ENCODE measurements around the gene CHRM5. TPM values are rescaled to one million over a fixed set of nuclear protein-coding genes. Genes with fewer than 3 reads are reported as not detected.

CHRM5 gene
- total and polyA plus RNA-seq, 2 donors (not counting 3 experiments of a cell fraction or from before 2014, with no cell fraction given) = 0.03 TPM; not detected in 1

- peaks cover 13% of the 10 kb centered on the region for H3K4me1 ChIP-seq (ENCODE audit: control insufficient read depth, extremely low read depth, insufficient read depth, low read length)
- H3K4me2 ChIP-seq (ENCODE audit: insufficient read depth, low read length) = peak overlapping the region; percentile 97
- H3K9me1 ChIP-seq (replicated peaks; ENCODE audit: control insufficient read depth, extremely low read depth, insufficient read depth, low read length) = no peaks in the 10 kb centered on the region
- H3K9ac ChIP-seq (replicated peaks; ENCODE audit: extremely low read depth, insufficient read depth, low read length) = no peak overlapping the region
- H4K20me1 ChIP-seq (replicated peaks; ENCODE audit: control insufficient read depth, extremely low read depth, insufficient read depth, low read length) = no peaks in the 10 kb centered on the region
- FAIRE-seq (peak; percentile 63), DNase-seq (ENCODE audit: low read depth, low spot score) (peak; percentile 6)
- H3K27me3 ChIP-seq (ENCODE audit: control insufficient read depth in 2 of 2, insufficient read depth in 2 of 2, low read length in 2 of 2) = no peaks in the 10 kb centered on the region
- BruUV-seq (replicated peaks) = no TSS peak
- peaks cover 10% of the 10 kb centered on the region for H3K79me2 ChIP-seq (ENCODE audit: control insufficient read depth, insufficient read depth, low read length)
- H2AFZ ChIP-seq (ENCODE audit: low read depth, low read length) = peak overlapping the region; percentile 82
- intact Hi-C loops (cut with micrococcal nuclease) (loop anchor here (5.0 kb wide), 1 partner anchor 37 kb away; no protein-coding TSS in a partner anchor), dilution Hi-C loops (cut with MboI; ENCODE audit: extremely low pct_ligation_motif_present, low sequenced_read_pairs) (no loop called here)
- H3K9me3 ChIP-seq (replicated peaks; ENCODE audit: control insufficient read depth, insufficient read depth, low read length) = no peaks in the 10 kb centered on the region
- H3K4me3 ChIP-seq (replicated peaks in 1 of 3; ENCODE audit: insufficient read depth in 1 of 3, low read depth in 1 of 3, low read length in 3 of 3) = peak overlapping the region in 1 of 3 experiments; percentile 95
- no peaks in the 10 kb centered on the region for H3K36me3 ChIP-seq (ENCODE audit: control insufficient read depth in 2 of 2, extremely low read depth in 1 of 2, insufficient read depth in 2 of 2, low read length in 2 of 2)
- ChIA-PET POLR2A (no interaction called here), CTCF (interaction anchor here (1.3 to 1.6 kb wide), 2 partner anchors 21 to 76 kb away, joined by 3 to 5 read pairs; no protein-coding TSS in a partner anchor)
- H3K27ac ChIP-seq (ENCODE audit: insufficient read depth, low read depth, low read length) = no peak overlapping the region
- TF ChIP-seq MAX (IDR thresholded peaks at IDR 0.05; ENCODE audit: insufficient read depth, insufficient read length) (no peak), FOS (IDR thresholded peaks at IDR 0.05; ENCODE audit: borderline replicate concordance, insufficient read depth, low read length) (no peak), JUN (IDR thresholded peaks at IDR 0.05; ENCODE audit: borderline replicate concordance, insufficient read depth, insufficient read length, low read depth) (no peak), POLR2A (IDR thresholded peaks at IDR 0.05; ENCODE audit: low read depth, low read length) (no peak), POLR2AphosphoS5 (IDR thresholded peaks at IDR 0.05; ENCODE audit: insufficient read depth, low read depth, low read length) (no peak), CTCF (IDR thresholded peaks at IDR 0.05; ENCODE audit: extremely low read depth in 1 of 2, insufficient read depth in 1 of 2, low read depth in 1 of 2, low read length in 2 of 2) (no peak), EZH2 (IDR thresholded peaks at IDR 0.05; ENCODE audit: borderline replicate concordance, low read depth, low read length, severe bottlenecking) (no peak), GATA2 (IDR thresholded peaks at IDR 0.05; ENCODE audit: insufficient read depth, insufficient read length, low read depth, low read length) (no peak), MYC (IDR thresholded peaks at IDR 0.05; ENCODE audit: low read depth, low read length) (no peak)
Observed at GRCh38 chr15:34039790-34040113, 71.5 kb downstream of the CHRM5 start.

Measured in endothelial cell of umbilical vein (primary cell).